ENCODE results near the gene PGBD1. TPM values are rescaled to one million over a fixed set of nuclear protein-coding genes. Genes with fewer than 3 reads are reported as not detected.

The PGBD1 gene, protein sequence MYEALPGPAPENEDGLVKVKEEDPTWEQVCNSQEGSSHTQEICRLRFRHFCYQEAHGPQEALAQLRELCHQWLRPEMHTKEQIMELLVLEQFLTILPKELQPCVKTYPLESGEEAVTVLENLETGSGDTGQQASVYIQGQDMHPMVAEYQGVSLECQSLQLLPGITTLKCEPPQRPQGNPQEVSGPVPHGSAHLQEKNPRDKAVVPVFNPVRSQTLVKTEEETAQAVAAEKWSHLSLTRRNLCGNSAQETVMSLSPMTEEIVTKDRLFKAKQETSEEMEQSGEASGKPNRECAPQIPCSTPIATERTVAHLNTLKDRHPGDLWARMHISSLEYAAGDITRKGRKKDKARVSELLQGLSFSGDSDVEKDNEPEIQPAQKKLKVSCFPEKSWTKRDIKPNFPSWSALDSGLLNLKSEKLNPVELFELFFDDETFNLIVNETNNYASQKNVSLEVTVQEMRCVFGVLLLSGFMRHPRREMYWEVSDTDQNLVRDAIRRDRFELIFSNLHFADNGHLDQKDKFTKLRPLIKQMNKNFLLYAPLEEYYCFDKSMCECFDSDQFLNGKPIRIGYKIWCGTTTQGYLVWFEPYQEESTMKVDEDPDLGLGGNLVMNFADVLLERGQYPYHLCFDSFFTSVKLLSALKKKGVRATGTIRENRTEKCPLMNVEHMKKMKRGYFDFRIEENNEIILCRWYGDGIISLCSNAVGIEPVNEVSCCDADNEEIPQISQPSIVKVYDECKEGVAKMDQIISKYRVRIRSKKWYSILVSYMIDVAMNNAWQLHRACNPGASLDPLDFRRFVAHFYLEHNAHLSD
- total RNA-seq (5.1 and 6.2 TPM in 2 replicates), polyA plus RNA-seq (2.5 and 3.1 TPM in 2 replicates)

DNA sequence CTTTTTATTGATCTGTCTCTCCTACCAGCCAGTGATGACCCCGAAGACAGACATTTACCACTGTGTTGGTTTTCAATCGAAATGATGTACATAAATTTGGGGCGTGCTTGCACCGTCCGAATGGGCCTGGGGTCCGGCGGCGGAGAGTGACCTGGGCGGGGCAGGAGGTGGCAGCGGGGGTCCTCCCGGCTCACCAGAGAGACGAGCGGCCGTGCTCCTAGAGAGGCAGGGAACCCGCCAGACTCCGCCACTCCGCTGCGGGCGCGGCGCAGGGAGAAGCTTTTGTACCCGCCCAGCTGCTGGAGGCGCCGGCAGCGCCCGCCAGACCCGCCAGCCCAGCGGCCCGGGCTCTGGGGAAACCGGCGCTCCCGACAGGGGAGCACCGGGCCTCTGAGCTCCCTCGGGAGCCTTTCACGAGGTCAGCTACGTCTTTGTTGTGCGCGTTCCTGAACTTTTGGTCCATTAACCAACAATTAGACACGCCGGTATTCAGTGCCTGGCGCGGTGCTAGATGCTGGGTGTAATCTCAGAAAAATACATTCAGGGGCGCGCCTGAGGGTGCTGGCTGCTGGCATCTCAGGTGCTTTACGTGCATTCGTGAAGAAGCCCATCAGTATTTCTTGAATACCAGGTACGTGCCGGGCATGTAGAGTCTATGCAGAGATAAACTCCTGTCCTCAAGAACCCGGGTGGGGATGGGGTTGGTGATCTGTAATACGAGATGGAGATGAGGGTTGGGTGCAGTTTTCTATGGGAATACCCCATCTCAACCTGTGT lies at the start of gene PGBD1:
Gene PGBD1 (plus strand): TSS at position 285 of the 777 bp plus-strand sequence. CDS start 2,242 bp downstream, outside the sequence.
- Histone ChIP-seq H3K4me2 (peak within 1 kb of the TSS; percentile 84), H3K9me2 (replicated peaks; ENCODE audit: insufficient read depth) (no peaks in the 10 kb centered on the region), H3K36me3 (replicated peaks; ENCODE audit: insufficient read depth, low read depth) (no peaks in the 10 kb centered on the region), H3K79me2 (peaks cover 16% of the 10 kb centered on the region), H3K27ac (peak within 1 kb of the TSS; percentile 61), H3K4me3 (peak within 1 kb of the TSS; percentile 94), H2AFZ (peak within 1 kb of the TSS; percentile 97), H3K27me3 (no peaks in the 10 kb centered on the region), H3K4me1 (ENCODE audit: insufficient read depth) (peaks cover 5% of the 10 kb centered on the region), H4K20me1 (ENCODE audit: insufficient read depth, poor library complexity, severe bottlenecking) (no peaks in the 10 kb centered on the region), H3K9me3 (ENCODE audit: low read depth) (no peaks in the 10 kb centered on the region)
- under 1% methylated on average over 50 of the region's 50 CpGs for WGBS (ENCODE audit: low lambda C conversion rate, missing lambda C conversion rate)
- peak; percentile 85 for DNase-seq (ENCODE audit: low spot score)
- TF ChIP-seq EZH2phosphoT487 (IDR thresholded peaks at IDR 0.05; ENCODE audit: low read depth, severe bottlenecking, unreplicated experiment) (no peak), EZH2 (IDR thresholded peaks at IDR 0.05; ENCODE audit: borderline replicate concordance) (no peak)
- TF ChIP-seq, protein P1, sequence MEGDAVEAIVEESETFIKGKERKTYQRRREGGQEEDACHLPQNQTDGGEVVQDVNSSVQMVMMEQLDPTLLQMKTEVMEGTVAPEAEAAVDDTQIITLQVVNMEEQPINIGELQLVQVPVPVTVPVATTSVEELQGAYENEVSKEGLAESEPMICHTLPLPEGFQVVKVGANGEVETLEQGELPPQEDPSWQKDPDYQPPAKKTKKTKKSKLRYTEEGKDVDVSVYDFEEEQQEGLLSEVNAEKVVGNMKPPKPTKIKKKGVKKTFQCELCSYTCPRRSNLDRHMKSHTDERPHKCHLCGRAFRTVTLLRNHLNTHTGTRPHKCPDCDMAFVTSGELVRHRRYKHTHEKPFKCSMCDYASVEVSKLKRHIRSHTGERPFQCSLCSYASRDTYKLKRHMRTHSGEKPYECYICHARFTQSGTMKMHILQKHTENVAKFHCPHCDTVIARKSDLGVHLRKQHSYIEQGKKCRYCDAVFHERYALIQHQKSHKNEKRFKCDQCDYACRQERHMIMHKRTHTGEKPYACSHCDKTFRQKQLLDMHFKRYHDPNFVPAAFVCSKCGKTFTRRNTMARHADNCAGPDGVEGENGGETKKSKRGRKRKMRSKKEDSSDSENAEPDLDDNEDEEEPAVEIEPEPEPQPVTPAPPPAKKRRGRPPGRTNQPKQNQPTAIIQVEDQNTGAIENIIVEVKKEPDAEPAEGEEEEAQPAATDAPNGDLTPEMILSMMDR (IDR thresholded peaks at IDR 0.05; ENCODE audit: poor library complexity): no peak

DNA sequence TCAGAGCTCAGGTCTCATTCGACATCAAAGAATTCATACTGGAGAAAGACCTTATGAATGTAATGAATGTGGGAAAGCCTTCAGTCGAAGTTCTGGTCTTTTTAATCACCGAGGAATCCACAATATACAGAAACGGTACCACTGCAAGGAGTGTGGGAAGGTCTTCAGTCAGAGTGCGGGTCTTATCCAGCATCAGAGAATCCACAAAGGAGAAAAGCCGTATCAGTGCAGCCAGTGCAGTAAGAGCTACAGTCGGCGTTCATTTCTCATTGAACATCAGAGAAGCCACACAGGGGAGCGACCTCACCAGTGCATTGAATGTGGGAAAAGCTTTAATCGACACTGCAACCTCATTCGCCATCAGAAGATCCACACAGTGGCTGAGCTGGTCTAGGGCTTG lies 48.6 kb upstream of the PGBD1 start:
- H2AFZ ChIP-seq: no peak overlapping the region
- no peak overlapping the region for H3K4me2 ChIP-seq
- no peaks in the 10 kb centered on the region for H3K27me3 ChIP-seq
- H3K9me3 ChIP-seq (ENCODE audit: low read depth): no peaks in the 10 kb centered on the region
- H3K79me2 ChIP-seq: no peaks in the 10 kb centered on the region
- DNase-seq (ENCODE audit: low spot score): no peak
- no peak overlapping the region for H3K4me3 ChIP-seq
- TF ChIP-seq EZH2phosphoT487 (IDR thresholded peaks at IDR 0.05; ENCODE audit: low read depth, severe bottlenecking, unreplicated experiment) (no peak), EZH2 (IDR thresholded peaks at IDR 0.05; ENCODE audit: borderline replicate concordance) (no peak)
- TF ChIP-seq, protein P1 (IDR thresholded peaks at IDR 0.05; ENCODE audit: poor library complexity): no peak
- no peak overlapping the region for H3K27ac ChIP-seq
- H3K9me2 ChIP-seq (replicated peaks; ENCODE audit: insufficient read depth): no peaks in the 10 kb centered on the region
- no peaks in the 10 kb centered on the region for H3K36me3 ChIP-seq (replicated peaks; ENCODE audit: insufficient read depth, low read depth)
- H3K4me1 ChIP-seq (ENCODE audit: insufficient read depth): no peaks in the 10 kb centered on the region
- no peaks in the 10 kb centered on the region for H4K20me1 ChIP-seq (ENCODE audit: insufficient read depth, poor library complexity, severe bottlenecking)
- WGBS (ENCODE audit: low lambda C conversion rate, missing lambda C conversion rate): 95% methylated on average over 11 of the region's 11 CpGs

DNA sequence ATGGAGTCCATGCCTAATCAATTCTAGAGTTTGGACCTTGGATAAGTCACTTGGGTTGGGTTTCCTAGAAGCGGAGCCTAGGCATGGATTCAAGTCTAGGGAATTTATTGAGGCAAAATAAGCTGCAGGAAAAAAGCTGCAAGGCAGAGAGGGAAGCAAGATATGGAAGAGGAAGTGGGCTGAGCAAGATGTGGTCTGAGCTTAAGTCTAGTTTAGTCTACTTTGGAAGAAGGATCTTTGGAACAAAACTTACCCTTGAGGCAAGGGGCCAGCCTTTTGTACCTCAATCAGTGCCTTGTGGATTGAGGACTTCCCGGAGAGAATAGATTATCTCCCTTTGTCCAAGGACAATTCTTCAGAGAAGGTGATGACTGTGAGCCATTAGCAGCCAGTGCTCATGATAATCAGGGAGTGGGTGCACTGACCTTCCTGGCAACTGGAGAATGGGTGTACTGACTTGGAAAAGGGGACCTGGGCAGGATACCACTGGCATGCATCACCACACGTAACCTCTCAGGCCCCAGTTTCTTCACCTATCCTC lies 45.4 kb upstream of the PGBD1 start:
- H3K9me2 ChIP-seq (replicated peaks; ENCODE audit: insufficient read depth): no peaks in the 10 kb centered on the region
- H3K36me3 ChIP-seq (replicated peaks; ENCODE audit: insufficient read depth, low read depth): no peaks in the 10 kb centered on the region
- WGBS (ENCODE audit: low lambda C conversion rate, missing lambda C conversion rate): 95% methylated on average over 3 of the region's 3 CpGs

More for the DNA sequence above, 45.4 kb upstream of the PGBD1 start:
- no peaks in the 10 kb centered on the region for H3K79me2 ChIP-seq
- H3K27me3 ChIP-seq: no peaks in the 10 kb centered on the region
- H3K4me3 ChIP-seq: no peak overlapping the region
- no peaks in the 10 kb centered on the region for H3K9me3 ChIP-seq (ENCODE audit: low read depth)
- H3K4me1 ChIP-seq (ENCODE audit: insufficient read depth): no peaks in the 10 kb centered on the region
- TF ChIP-seq EZH2 (IDR thresholded peaks at IDR 0.05; ENCODE audit: borderline replicate concordance) (no peak), EZH2phosphoT487 (IDR thresholded peaks at IDR 0.05; ENCODE audit: low read depth, severe bottlenecking, unreplicated experiment) (no peak)
- TF ChIP-seq, protein P1 (IDR thresholded peaks at IDR 0.05; ENCODE audit: poor library complexity): no peak
- no peak for DNase-seq (ENCODE audit: low spot score)
- no peak overlapping the region for H3K27ac ChIP-seq
- H4K20me1 ChIP-seq (ENCODE audit: insufficient read depth, poor library complexity, severe bottlenecking): no peaks in the 10 kb centered on the region
- H3K4me2 ChIP-seq: no peak overlapping the region
- no peak overlapping the region for H2AFZ ChIP-seq

All from hepatocyte (in vitro differentiated cells).